HL-60 (cell line): ENCODE measurements around the gene ABCG4.

Experiments
- DNase-seq, 2 experiments: peaks; one replicate each; pipeline ENCODE4 v3.0.0-alpha.2; 2010 to 2020; ENCODE audit warnings: low read depth in 1 of 2, low spot score in 1 of 2
- H3K27ac ChIP-seq: fragments of 250-450 bp; sonication (Bioruptor Pico); replicated peaks from 2 replicates; pipeline ENCODE4 v1.5.1; 2020; ENCODE audit warnings: mild to moderate bottlenecking, moderate library complexity
- H3K27me3 ChIP-seq: fragments of 250-450 bp; sonication (Bioruptor Pico); 2 replicates; pipeline ENCODE4 v1.5.1; 2021; ENCODE audit warnings: mild to moderate bottlenecking, moderate library complexity; ENCODE audit not compliant: insufficient read depth, poor library complexity, severe bottlenecking
- H3K4me3 ChIP-seq: replicated peaks from 2 replicates; pipeline ENCODE4 v1.5.1; 2011; ENCODE audit warnings: mild to moderate bottlenecking, control low read depth, low read length; ENCODE audit not compliant: insufficient read depth
- CTCF ChIP-seq: IDR thresholded peaks from one replicate; pipeline ENCODE4 v1.5.1; 2011; ENCODE audit warnings: low read length, control low read depth, inconsistent platforms; ENCODE audit not compliant: insufficient read depth
- GABPA ChIP-seq: IDR thresholded peaks from 2 replicates; pipeline ENCODE4 v1.6.1; 2012; ENCODE audit warnings: low read depth
- POLR2AphosphoS5 ChIP-seq: IDR thresholded peaks from 2 replicates; pipeline ENCODE4 v1.6.1; 2012; ENCODE audit warnings: low read depth
- REST ChIP-seq: IDR thresholded peaks from 2 replicates; pipeline ENCODE4 v1.6.1; 2012; ENCODE audit warnings: low read depth; ENCODE audit not compliant: insufficient replicate concordance
- SPI1 ChIP-seq: IDR thresholded peaks from 2 replicates; pipeline ENCODE4 v1.6.1; 2012; ENCODE audit warnings: low read depth, mild to moderate bottlenecking, borderline replicate concordance

The ABCG4 gene

GRCh38 chr11:119209186-119209585, 60.3 kb downstream of the ABCG4 start:
- no peak for DNase-seq
- TF ChIP-seq SPI1: no peak
- TF ChIP-seq POLR2AphosphoS5: no peak
- TF ChIP-seq REST: no peak
- no peak for TF ChIP-seq GABPA
- no peak for TF ChIP-seq CTCF
- H3K27ac ChIP-seq: no peak overlapping the region
- H3K27me3 ChIP-seq: no peaks in the 10 kb centered on the region
- no peak overlapping the region for H3K4me3 ChIP-seq

GRCh38 chr11:119210050-119210449, 61.2 kb downstream of the ABCG4 start:
- Histone ChIP-seq H3K27ac (no peak overlapping the region), H3K4me3 (no peak overlapping the region), H3K27me3 (no peaks in the 10 kb centered on the region)
- no peak for DNase-seq
- TF ChIP-seq POLR2AphosphoS5 (no peak), SPI1 (no peak), GABPA (no peak), REST (no peak), CTCF (no peak)
